ENCODE results near the gene ACTG2.

Gene ACTG2

DNA sequence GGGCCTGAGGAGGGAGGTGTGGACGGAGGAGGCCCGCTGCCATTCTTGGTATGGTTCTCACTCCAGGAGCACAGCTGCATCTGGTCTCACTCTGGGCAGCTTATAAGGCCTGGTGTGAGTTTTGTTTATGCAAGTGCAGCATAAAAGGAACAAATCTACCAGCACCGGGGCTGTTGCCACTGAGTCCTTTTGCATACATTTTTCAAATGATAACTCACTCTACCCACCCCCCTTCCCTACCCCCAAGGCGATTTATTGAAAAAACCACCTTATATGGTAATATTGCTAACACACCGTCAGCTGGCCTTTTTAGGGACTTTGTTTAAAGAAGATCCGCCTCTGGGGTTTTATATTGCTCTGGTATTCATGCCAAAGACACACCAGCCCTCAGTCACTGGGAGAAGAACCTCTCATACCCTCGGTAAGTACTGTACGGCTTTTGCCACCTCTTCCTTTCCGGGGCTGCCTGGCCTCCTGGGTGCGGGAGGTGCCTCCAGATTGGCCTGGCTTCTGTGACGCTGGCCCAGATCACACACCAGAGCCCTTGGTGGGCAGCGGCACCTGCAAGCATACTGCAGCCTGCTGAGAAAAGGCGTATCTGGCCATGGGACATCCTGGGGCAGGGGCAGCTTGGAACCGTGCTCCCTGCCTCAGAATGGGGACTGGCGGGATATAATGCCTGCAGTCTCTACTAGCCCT, at the start of gene ACTG2:
ACTG2 (plus strand) TSS at position 378 of the 699 bp plus-strand sequence. CDS start 8,304 bp downstream, outside the sequence.
- no peak for TF ChIP-seq EZH2phosphoT487 (conservative IDR thresholded peaks at IDR 0.05; ENCODE audit: low read length)
- TF ChIP-seq, protein P1, sequence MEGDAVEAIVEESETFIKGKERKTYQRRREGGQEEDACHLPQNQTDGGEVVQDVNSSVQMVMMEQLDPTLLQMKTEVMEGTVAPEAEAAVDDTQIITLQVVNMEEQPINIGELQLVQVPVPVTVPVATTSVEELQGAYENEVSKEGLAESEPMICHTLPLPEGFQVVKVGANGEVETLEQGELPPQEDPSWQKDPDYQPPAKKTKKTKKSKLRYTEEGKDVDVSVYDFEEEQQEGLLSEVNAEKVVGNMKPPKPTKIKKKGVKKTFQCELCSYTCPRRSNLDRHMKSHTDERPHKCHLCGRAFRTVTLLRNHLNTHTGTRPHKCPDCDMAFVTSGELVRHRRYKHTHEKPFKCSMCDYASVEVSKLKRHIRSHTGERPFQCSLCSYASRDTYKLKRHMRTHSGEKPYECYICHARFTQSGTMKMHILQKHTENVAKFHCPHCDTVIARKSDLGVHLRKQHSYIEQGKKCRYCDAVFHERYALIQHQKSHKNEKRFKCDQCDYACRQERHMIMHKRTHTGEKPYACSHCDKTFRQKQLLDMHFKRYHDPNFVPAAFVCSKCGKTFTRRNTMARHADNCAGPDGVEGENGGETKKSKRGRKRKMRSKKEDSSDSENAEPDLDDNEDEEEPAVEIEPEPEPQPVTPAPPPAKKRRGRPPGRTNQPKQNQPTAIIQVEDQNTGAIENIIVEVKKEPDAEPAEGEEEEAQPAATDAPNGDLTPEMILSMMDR (IDR thresholded peaks at IDR 0.05; ENCODE audit: insufficient read depth, low read length, poor library complexity, severe bottlenecking), result no peak
- H3K9ac ChIP-seq (ENCODE audit: low read length), result no peak within 1 kb of the TSS

DNA sequence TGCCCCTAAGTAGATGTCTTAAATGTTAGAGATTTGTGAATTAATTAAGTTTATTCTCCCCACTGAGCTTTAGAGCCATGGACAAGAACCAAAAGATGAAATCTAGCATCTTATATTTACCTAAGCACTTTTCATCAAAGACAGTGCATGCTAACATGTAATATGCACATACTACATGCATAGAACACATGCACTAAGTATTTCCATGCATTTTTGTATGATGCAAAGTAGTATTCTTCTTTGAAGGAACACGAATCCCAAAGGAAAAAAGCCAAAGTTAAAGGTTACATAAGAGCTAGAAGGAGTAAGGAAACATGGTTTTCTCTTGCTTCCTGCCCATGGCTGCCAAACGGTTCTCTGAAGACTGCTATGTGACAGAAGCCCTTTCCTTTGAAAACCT, 48.7 kb upstream of the ACTG2 start:
- H3K79me2 ChIP-seq (ENCODE audit: insufficient read depth, low read length), result peaks cover 16% of the 10 kb centered on the region; the same call in 1 of the 2 replicates
- H3K4me2 ChIP-seq (ENCODE audit: low read depth, low read length, poor library complexity, severe bottlenecking), result no peak overlapping the region
- H3K27me3 ChIP-seq (ENCODE audit: low read length), result no peaks in the 10 kb centered on the region
- H3K9ac ChIP-seq (ENCODE audit: low read length), result no peak overlapping the region
- TF ChIP-seq EZH2phosphoT487 (conservative IDR thresholded peaks at IDR 0.05; ENCODE audit: low read length), result no peak
- TF ChIP-seq, protein P1 (IDR thresholded peaks at IDR 0.05; ENCODE audit: insufficient read depth, low read length, poor library complexity, severe bottlenecking), result no peak
- H3K9me3 ChIP-seq (ENCODE audit: insufficient read depth, low read length), result no peaks in the 10 kb centered on the region
- H3K27ac ChIP-seq (ENCODE audit: low read depth, low read length), result no peak overlapping the region
- H3K4me3 ChIP-seq (ENCODE audit: insufficient read depth, low read length, poor library complexity, severe bottlenecking), result no peak overlapping the region
- H3F3A ChIP-seq (ENCODE audit: insufficient read depth), result no peaks in the 10 kb centered on the region
- no peak overlapping the region for H2AFZ ChIP-seq (ENCODE audit: low read depth, low read length, severe bottlenecking)
- H4K20me1 ChIP-seq (ENCODE audit: low read depth, low read length), result no peaks in the 10 kb centered on the region
- H3K36me3 ChIP-seq (ENCODE audit: low read length), result peaks cover 23% of the 10 kb centered on the region; the same call in 1 of the 2 replicates
- H3K9me2 ChIP-seq (replicated peaks; ENCODE audit: insufficient read depth, low read length), result no peaks in the 10 kb centered on the region

More for the DNA sequence above, at the start of gene ACTG2:
- no peaks in the 10 kb centered on the region for H3K79me2 ChIP-seq (ENCODE audit: insufficient read depth, low read length)
- no peak within 1 kb of the TSS for H3K27ac ChIP-seq (ENCODE audit: low read depth, low read length)
- no peaks in the 10 kb centered on the region for H3K36me3 ChIP-seq (ENCODE audit: low read length)
- H3K4me2 ChIP-seq (ENCODE audit: low read depth, low read length, poor library complexity, severe bottlenecking), result no peak within 1 kb of the TSS
- no peaks in the 10 kb centered on the region for H3K27me3 ChIP-seq (ENCODE audit: low read length)
- no peak within 1 kb of the TSS for H2AFZ ChIP-seq (ENCODE audit: low read depth, low read length, severe bottlenecking)
- no peaks in the 10 kb centered on the region for H3K9me2 ChIP-seq (replicated peaks; ENCODE audit: insufficient read depth, low read length)
- H4K20me1 ChIP-seq (ENCODE audit: low read depth, low read length), result no peaks in the 10 kb centered on the region
- no peaks in the 10 kb centered on the region for H3F3A ChIP-seq (ENCODE audit: insufficient read depth)
- no peaks in the 10 kb centered on the region for H3K9me3 ChIP-seq (ENCODE audit: insufficient read depth, low read length)
- H3K4me3 ChIP-seq (ENCODE audit: insufficient read depth, low read length, poor library complexity, severe bottlenecking), result no peak within 1 kb of the TSS

DNA sequence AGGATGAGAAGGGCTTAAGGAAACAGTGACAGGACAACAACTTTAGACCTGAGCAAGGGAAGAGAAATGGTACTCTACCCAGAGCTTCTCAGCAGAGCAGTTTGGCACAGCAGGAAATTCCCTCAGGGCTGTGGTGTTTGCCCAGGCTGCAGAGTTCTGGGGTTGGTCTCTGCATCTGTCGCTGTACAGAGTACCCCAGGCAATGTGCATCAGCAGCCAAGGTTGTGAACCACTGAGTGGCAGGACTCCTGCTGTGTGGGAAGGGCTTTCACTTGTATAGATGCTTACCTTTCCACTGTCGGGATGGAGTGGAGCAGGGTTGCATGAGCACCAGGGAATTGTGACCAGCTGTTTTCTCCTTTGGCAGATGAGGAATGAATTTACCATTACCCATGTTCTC, 42.8 kb upstream of the ACTG2 start:
- Histone ChIP-seq H3F3A (ENCODE audit: insufficient read depth) (no peaks in the 10 kb centered on the region), H3K79me2 (ENCODE audit: insufficient read depth, low read length) (no peaks in the 10 kb centered on the region), H4K20me1 (ENCODE audit: low read depth, low read length) (no peaks in the 10 kb centered on the region), H3K27me3 (ENCODE audit: low read length) (no peaks in the 10 kb centered on the region), H3K4me3 (ENCODE audit: insufficient read depth, low read length, poor library complexity, severe bottlenecking) (no peak overlapping the region), H3K9me3 (ENCODE audit: insufficient read depth, low read length) (no peaks in the 10 kb centered on the region), H3K36me3 (ENCODE audit: low read length) (peaks cover 21% of the 10 kb centered on the region), H3K4me2 (ENCODE audit: low read depth, low read length, poor library complexity, severe bottlenecking) (no peak overlapping the region), H2AFZ (ENCODE audit: low read depth, low read length, severe bottlenecking) (no peak overlapping the region), H3K9me2 (replicated peaks; ENCODE audit: insufficient read depth, low read length) (no peaks in the 10 kb centered on the region), H3K9ac (ENCODE audit: low read length) (no peak overlapping the region), H3K27ac (ENCODE audit: low read depth, low read length) (no peak overlapping the region)
- no peak for TF ChIP-seq EZH2phosphoT487 (conservative IDR thresholded peaks at IDR 0.05; ENCODE audit: low read length)

DNA sequence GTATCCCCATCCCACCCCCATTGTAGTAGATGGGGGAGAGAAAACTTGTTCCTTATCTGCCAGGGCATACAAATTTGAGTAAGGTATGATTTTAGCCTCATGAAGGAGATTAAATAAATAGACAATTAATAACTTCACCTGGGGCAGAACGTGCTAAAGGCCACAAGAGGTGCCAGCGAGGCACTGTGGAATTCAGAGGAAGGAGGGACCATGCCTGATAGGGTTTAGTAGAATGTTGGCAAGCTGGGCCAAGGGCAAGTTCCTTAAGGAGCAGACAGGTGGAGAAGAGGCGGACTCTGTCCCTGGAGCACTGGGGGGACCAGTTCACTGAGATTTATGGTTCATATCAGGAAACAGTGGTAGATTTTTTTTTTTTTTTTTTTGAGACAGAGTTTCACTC, 41.5 kb upstream of the ACTG2 start:
- Histone ChIP-seq H3K9me2 (replicated peaks; ENCODE audit: insufficient read depth, low read length) (no peaks in the 10 kb centered on the region), H3K36me3 (ENCODE audit: low read length) (peaks cover 14% of the 10 kb centered on the region)

More for the DNA sequence above, 41.5 kb upstream of the ACTG2 start:
- H3K9me3 ChIP-seq (ENCODE audit: insufficient read depth, low read length), result no peaks in the 10 kb centered on the region
- no peak overlapping the region for H3K4me2 ChIP-seq (ENCODE audit: low read depth, low read length, poor library complexity, severe bottlenecking)
- H4K20me1 ChIP-seq (ENCODE audit: low read depth, low read length), result no peaks in the 10 kb centered on the region
- no peaks in the 10 kb centered on the region for H3F3A ChIP-seq (ENCODE audit: insufficient read depth)
- no peak overlapping the region for H3K9ac ChIP-seq (ENCODE audit: low read length)
- TF ChIP-seq, protein P1 (IDR thresholded peaks at IDR 0.05; ENCODE audit: insufficient read depth, low read length, poor library complexity, severe bottlenecking), result peak; percentile 12
- TF ChIP-seq EZH2phosphoT487 (conservative IDR thresholded peaks at IDR 0.05; ENCODE audit: low read length), result no peak
- H3K27me3 ChIP-seq (ENCODE audit: low read length), result no peaks in the 10 kb centered on the region
- no peak overlapping the region for H3K4me3 ChIP-seq (ENCODE audit: insufficient read depth, low read length, poor library complexity, severe bottlenecking)
- H3K79me2 ChIP-seq (ENCODE audit: insufficient read depth, low read length), result no peaks in the 10 kb centered on the region
- H2AFZ ChIP-seq (ENCODE audit: low read depth, low read length, severe bottlenecking), result no peak overlapping the region
- no peak overlapping the region for H3K27ac ChIP-seq (ENCODE audit: low read depth, low read length)

All from SU-DHL-6 (cell line).